ENCODE data around the gene PLXDC1.

Gene PLXDC1

DNA sequence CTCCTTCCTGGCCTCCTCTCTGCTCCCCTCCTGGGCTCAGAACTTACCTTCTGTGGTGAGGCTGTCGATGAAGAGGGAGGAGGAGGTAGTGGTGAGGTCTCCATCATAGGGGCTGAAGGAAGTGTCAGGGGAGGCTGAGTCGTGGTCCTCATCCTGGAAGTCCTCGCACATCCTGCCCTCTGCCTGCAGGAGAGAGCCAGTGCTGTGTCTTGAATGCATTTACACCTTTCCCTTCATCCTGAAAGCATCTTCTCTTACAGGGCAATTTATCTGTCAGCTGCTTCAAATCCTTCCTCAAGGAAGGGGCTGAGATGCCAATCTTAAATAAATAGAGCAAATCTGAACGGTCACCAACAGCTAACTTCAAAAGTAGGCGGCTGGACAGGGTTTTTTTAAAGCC is 73.6 kb downstream of the PLXDC1 start:
- H3K27ac ChIP-seq (ENCODE audit: low read depth, low read length), result no peak overlapping the region
- TF ChIP-seq, protein P1, sequence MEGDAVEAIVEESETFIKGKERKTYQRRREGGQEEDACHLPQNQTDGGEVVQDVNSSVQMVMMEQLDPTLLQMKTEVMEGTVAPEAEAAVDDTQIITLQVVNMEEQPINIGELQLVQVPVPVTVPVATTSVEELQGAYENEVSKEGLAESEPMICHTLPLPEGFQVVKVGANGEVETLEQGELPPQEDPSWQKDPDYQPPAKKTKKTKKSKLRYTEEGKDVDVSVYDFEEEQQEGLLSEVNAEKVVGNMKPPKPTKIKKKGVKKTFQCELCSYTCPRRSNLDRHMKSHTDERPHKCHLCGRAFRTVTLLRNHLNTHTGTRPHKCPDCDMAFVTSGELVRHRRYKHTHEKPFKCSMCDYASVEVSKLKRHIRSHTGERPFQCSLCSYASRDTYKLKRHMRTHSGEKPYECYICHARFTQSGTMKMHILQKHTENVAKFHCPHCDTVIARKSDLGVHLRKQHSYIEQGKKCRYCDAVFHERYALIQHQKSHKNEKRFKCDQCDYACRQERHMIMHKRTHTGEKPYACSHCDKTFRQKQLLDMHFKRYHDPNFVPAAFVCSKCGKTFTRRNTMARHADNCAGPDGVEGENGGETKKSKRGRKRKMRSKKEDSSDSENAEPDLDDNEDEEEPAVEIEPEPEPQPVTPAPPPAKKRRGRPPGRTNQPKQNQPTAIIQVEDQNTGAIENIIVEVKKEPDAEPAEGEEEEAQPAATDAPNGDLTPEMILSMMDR (IDR thresholded peaks at IDR 0.05; ENCODE audit: low read depth, low read length, poor library complexity, severe bottlenecking), result no peak
- no peak for TF ChIP-seq EZH2phosphoT487 (IDR thresholded peaks at IDR 0.05; ENCODE audit: borderline replicate concordance, low read length)
- no peaks in the 10 kb centered on the region for H4K20me1 ChIP-seq (ENCODE audit: control insufficient read depth, insufficient read depth, low read depth, low read length)
- H3K4me3 ChIP-seq (ENCODE audit: low read length), result no peak overlapping the region
- H3F3A ChIP-seq (ENCODE audit: control insufficient read depth, insufficient read depth), result no peaks in the 10 kb centered on the region
- no peaks in the 10 kb centered on the region for H3K9me2 ChIP-seq (replicated peaks; ENCODE audit: control insufficient read depth, low read length)
- no peaks in the 10 kb centered on the region for H3K4me1 ChIP-seq (ENCODE audit: control insufficient read depth, low read length)
- H3K9me3 ChIP-seq (ENCODE audit: control insufficient read depth, insufficient read depth, low read length), result no peaks in the 10 kb centered on the region
- no peak overlapping the region for H3K4me2 ChIP-seq (ENCODE audit: low read length)
- no peaks in the 10 kb centered on the region for H3K79me2 ChIP-seq (ENCODE audit: control insufficient read depth, low read length)
- H3K27me3 ChIP-seq (ENCODE audit: control insufficient read depth, low read length), result no peaks in the 10 kb centered on the region
- no peaks in the 10 kb centered on the region for H3K36me3 ChIP-seq (ENCODE audit: control insufficient read depth, low read length)

DNA sequence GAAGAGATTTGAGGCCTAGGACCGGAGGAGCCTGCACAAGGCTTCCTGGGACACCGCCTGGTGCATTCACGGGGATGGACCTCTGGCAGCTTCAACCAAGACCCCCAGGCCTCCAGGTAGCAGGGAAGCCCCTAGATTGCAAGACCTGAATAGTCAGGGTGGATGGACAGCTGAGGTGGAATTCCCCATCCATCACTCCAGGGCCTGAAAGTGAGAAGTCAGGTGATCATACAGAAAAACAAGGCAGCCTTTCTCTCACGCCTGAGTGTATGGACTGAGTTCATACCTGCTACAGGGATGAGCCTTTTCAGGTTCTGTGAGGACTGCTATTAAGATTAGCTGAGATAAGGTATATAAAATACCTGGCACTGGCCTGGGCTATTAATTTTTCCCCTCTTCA is 74.2 kb downstream of the PLXDC1 start:
- Histone ChIP-seq H3F3A (ENCODE audit: control insufficient read depth, insufficient read depth) (no peaks in the 10 kb centered on the region), H3K27ac (ENCODE audit: low read depth, low read length) (no peak overlapping the region), H3K4me2 (ENCODE audit: low read length) (no peak overlapping the region), H3K9me3 (ENCODE audit: control insufficient read depth, insufficient read depth, low read length) (no peaks in the 10 kb centered on the region), H4K20me1 (ENCODE audit: control insufficient read depth, insufficient read depth, low read depth, low read length) (no peaks in the 10 kb centered on the region), H3K27me3 (ENCODE audit: control insufficient read depth, low read length) (no peaks in the 10 kb centered on the region), H3K4me3 (ENCODE audit: low read length) (no peak overlapping the region), H3K9me2 (replicated peaks; ENCODE audit: control insufficient read depth, low read length) (no peaks in the 10 kb centered on the region), H3K4me1 (ENCODE audit: control insufficient read depth, low read length) (no peaks in the 10 kb centered on the region), H3K36me3 (ENCODE audit: control insufficient read depth, low read length) (no peaks in the 10 kb centered on the region), H3K79me2 (ENCODE audit: control insufficient read depth, low read length) (no peaks in the 10 kb centered on the region)
- TF ChIP-seq, protein P1 (IDR thresholded peaks at IDR 0.05; ENCODE audit: low read depth, low read length, poor library complexity, severe bottlenecking), result no peak
- no peak for TF ChIP-seq EZH2phosphoT487 (IDR thresholded peaks at IDR 0.05; ENCODE audit: borderline replicate concordance, low read length)

DNA sequence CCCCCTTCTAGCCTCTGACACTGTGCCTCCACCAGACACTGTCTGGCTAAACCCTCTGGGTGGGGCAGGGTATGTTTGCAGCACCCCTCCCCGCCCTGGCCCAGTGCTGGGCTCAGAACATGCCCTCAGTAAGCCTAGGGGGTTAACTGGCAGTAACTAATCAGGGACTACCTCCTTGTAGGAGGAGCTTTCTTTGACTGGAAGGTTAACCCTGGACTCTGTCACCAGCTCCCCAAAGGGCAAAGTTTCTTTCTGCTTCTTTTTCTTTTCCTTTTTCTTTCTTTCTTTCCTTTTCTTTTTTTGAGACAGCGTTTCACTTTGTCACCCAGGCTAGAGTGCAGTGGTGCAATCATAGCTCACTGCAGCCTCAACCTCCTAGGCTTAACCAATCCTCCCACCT is 76.8 kb downstream of the PLXDC1 start:
- H4K20me1 ChIP-seq (ENCODE audit: control insufficient read depth, insufficient read depth, low read depth, low read length), result no peaks in the 10 kb centered on the region
- H3F3A ChIP-seq (ENCODE audit: control insufficient read depth, insufficient read depth), result no peaks in the 10 kb centered on the region
- no peaks in the 10 kb centered on the region for H3K36me3 ChIP-seq (ENCODE audit: control insufficient read depth, low read length)
- no peak overlapping the region for H3K27ac ChIP-seq (ENCODE audit: low read depth, low read length)
- H3K4me1 ChIP-seq (ENCODE audit: control insufficient read depth, low read length), result no peaks in the 10 kb centered on the region
- no peak for TF ChIP-seq EZH2phosphoT487 (IDR thresholded peaks at IDR 0.05; ENCODE audit: borderline replicate concordance, low read length)
- TF ChIP-seq, protein P1 (IDR thresholded peaks at IDR 0.05; ENCODE audit: low read depth, low read length, poor library complexity, severe bottlenecking), result no peak
- H3K9me3 ChIP-seq (ENCODE audit: control insufficient read depth, insufficient read depth, low read length), result no peaks in the 10 kb centered on the region
- no peaks in the 10 kb centered on the region for H3K9me2 ChIP-seq (replicated peaks; ENCODE audit: control insufficient read depth, low read length)
- H3K27me3 ChIP-seq (ENCODE audit: control insufficient read depth, low read length), result no peaks in the 10 kb centered on the region
- H3K4me2 ChIP-seq (ENCODE audit: low read length), result no peak overlapping the region
- no peaks in the 10 kb centered on the region for H3K79me2 ChIP-seq (ENCODE audit: control insufficient read depth, low read length)
- no peak overlapping the region for H3K4me3 ChIP-seq (ENCODE audit: low read length)

DNA sequence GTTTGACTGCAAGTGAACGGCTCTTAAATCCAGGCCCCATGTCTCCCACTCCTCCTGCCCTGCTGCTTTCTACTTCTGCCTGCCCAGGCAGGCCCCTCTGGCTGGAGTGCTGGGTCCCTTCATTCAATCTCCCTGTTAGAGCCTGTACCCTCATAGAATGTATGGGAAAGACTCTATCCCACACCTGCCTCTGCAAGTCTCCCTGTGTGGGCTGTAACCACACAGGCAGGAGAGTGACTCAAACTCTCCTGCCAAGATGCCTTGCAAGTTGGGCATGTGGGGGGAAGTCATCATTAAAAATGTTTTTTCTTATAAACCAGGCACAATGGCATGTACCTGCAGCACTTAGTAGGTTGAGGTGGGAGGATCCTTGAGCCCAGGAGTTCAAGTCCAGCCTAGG is 77.5 kb downstream of the PLXDC1 start:
- Histone ChIP-seq H3K4me2 (ENCODE audit: low read length) (no peak overlapping the region), H3K79me2 (ENCODE audit: control insufficient read depth, low read length) (no peaks in the 10 kb centered on the region), H3F3A (ENCODE audit: control insufficient read depth, insufficient read depth) (no peaks in the 10 kb centered on the region), H4K20me1 (ENCODE audit: control insufficient read depth, insufficient read depth, low read depth, low read length) (no peaks in the 10 kb centered on the region), H3K4me1 (ENCODE audit: control insufficient read depth, low read length) (no peaks in the 10 kb centered on the region), H3K27me3 (ENCODE audit: control insufficient read depth, low read length) (no peaks in the 10 kb centered on the region), H3K27ac (ENCODE audit: low read depth, low read length) (no peak overlapping the region), H3K9me3 (ENCODE audit: control insufficient read depth, insufficient read depth, low read length) (no peaks in the 10 kb centered on the region), H3K9me2 (replicated peaks; ENCODE audit: control insufficient read depth, low read length) (no peaks in the 10 kb centered on the region), H3K36me3 (ENCODE audit: control insufficient read depth, low read length) (no peaks in the 10 kb centered on the region), H3K4me3 (ENCODE audit: low read length) (no peak overlapping the region)
- TF ChIP-seq, protein P1 (IDR thresholded peaks at IDR 0.05; ENCODE audit: low read depth, low read length, poor library complexity, severe bottlenecking), result no peak
- TF ChIP-seq EZH2phosphoT487 (IDR thresholded peaks at IDR 0.05; ENCODE audit: borderline replicate concordance, low read length), result no peak
